Measurements from ENCODE around the gene RAMACL. TPM values are rescaled to one million over a fixed set of nuclear protein-coding genes. Genes with fewer than 3 reads are reported as not detected.

Gene RAMACL
- total and polyA plus RNA-seq, 4 donors: 0.22 to 0.59 (median 0.31) TPM

- no peak overlapping the region for H3K27ac ChIP-seq (ENCODE audit: low read depth in 1 of 2, low read length in 2 of 2)
- H3K4me3 ChIP-seq (ENCODE audit: low read depth in 1 of 3, low read length in 3 of 3): no peak overlapping the region
- no peaks in the 10 kb centered on the region for H3K4me1 ChIP-seq (ENCODE audit: control insufficient read depth in 4 of 4, insufficient read depth in 4 of 4, low read length in 3 of 4)
- DNase-seq (ENCODE audit: low spot score): no peak
- peaks cover 0 to 8% (median 4%) of the 10 kb centered on the region in 4 donors for H3K36me3 ChIP-seq (ENCODE audit: control insufficient read depth in 4 of 4, insufficient read depth in 3 of 4, low read depth in 1 of 4, low read length in 3 of 4)
- 95% methylated on average over 17 of the region's 17 CpGs for WGBS
- TF ChIP-seq NR2F2 (IDR thresholded peaks at IDR 0.05): no peak
- TF ChIP-seq MAX (IDR thresholded peaks at IDR 0.05): no peak
- TF ChIP-seq ZBTB33 (IDR thresholded peaks at IDR 0.05): no peak
- no peak for TF ChIP-seq FOXA2 (IDR thresholded peaks at IDR 0.05)
- TF ChIP-seq, protein P1, sequence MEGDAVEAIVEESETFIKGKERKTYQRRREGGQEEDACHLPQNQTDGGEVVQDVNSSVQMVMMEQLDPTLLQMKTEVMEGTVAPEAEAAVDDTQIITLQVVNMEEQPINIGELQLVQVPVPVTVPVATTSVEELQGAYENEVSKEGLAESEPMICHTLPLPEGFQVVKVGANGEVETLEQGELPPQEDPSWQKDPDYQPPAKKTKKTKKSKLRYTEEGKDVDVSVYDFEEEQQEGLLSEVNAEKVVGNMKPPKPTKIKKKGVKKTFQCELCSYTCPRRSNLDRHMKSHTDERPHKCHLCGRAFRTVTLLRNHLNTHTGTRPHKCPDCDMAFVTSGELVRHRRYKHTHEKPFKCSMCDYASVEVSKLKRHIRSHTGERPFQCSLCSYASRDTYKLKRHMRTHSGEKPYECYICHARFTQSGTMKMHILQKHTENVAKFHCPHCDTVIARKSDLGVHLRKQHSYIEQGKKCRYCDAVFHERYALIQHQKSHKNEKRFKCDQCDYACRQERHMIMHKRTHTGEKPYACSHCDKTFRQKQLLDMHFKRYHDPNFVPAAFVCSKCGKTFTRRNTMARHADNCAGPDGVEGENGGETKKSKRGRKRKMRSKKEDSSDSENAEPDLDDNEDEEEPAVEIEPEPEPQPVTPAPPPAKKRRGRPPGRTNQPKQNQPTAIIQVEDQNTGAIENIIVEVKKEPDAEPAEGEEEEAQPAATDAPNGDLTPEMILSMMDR (IDR thresholded peaks at IDR 0.05; ENCODE audit: low read depth, low read length, missing input control): no peak
- TF ChIP-seq, protein P2, sequence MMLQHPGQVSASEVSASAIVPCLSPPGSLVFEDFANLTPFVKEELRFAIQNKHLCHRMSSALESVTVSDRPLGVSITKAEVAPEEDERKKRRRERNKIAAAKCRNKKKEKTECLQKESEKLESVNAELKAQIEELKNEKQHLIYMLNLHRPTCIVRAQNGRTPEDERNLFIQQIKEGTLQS (IDR thresholded peaks at IDR 0.05): no peak
- TF ChIP-seq EGR1 (IDR thresholded peaks at IDR 0.05; ENCODE audit: low read depth in 2 of 2): no peak
- TF ChIP-seq JUND (IDR thresholded peaks at IDR 0.05): no peak
- no peaks in the 10 kb centered on the region for H3K27me3 ChIP-seq (ENCODE audit: control insufficient read depth in 4 of 4, insufficient read depth in 4 of 4, low read length in 3 of 4)
- no peaks in the 10 kb centered on the region for H3K9me3 ChIP-seq (ENCODE audit: control insufficient read depth in 4 of 4, low read length in 3 of 4)
- H3K9ac ChIP-seq (ENCODE audit: low read depth in 1 of 2, low read length in 2 of 2): no peak overlapping the region
These were observed 51.6 kb downstream of the RAMACL start for GRCh38 chr6:166534658-166535406.

GRCh38 chr6:166533205-166533824 lies 53.2 kb downstream of the RAMACL start:
- H3K4me1 ChIP-seq (ENCODE audit: control insufficient read depth in 4 of 4, insufficient read depth in 4 of 4, low read length in 3 of 4): no peaks in the 10 kb centered on the region
- no peak overlapping the region for H3K9ac ChIP-seq (ENCODE audit: low read depth in 1 of 2, low read length in 2 of 2)
- DNase-seq (ENCODE audit: low spot score): no peak
- H3K4me3 ChIP-seq (ENCODE audit: low read depth in 1 of 3, low read length in 3 of 3): no peak overlapping the region
- 92% methylated on average over 15 of the region's 15 CpGs for WGBS
- TF ChIP-seq HNF4G (IDR thresholded peaks at IDR 0.05) (no peak), FOXA2 (IDR thresholded peaks at IDR 0.05) (no peak), GABPA (IDR thresholded peaks at IDR 0.05 in 1 of 2, conservative IDR thresholded peaks at IDR 0.05 in 1 of 2) (no peak), HNF4A (conservative IDR thresholded peaks at IDR 0.05) (no peak), REST (IDR thresholded peaks at IDR 0.05) (no peak), EGR1 (IDR thresholded peaks at IDR 0.05; ENCODE audit: low read depth in 2 of 2) (no peak), TAF1 (conservative IDR thresholded peaks at IDR 0.05) (no peak), RXRA (IDR thresholded peaks at IDR 0.05) (no peak), NR2F2 (IDR thresholded peaks at IDR 0.05) (no peak), FOXA1 (IDR thresholded peaks at IDR 0.05) (no peak), YY1 (IDR thresholded peaks at IDR 0.05) (no peak), ZBTB33 (IDR thresholded peaks at IDR 0.05) (no peak), SP1 (IDR thresholded peaks at IDR 0.05) (no peak), JUND (IDR thresholded peaks at IDR 0.05) (no peak), RAD21 (IDR thresholded peaks at IDR 0.05) (no peak)
- TF ChIP-seq, protein P2 (IDR thresholded peaks at IDR 0.05): no peak
- H3K27ac ChIP-seq (ENCODE audit: low read depth in 1 of 2, low read length in 2 of 2): no peak overlapping the region
- no peaks in the 10 kb centered on the region for H3K27me3 ChIP-seq (ENCODE audit: control insufficient read depth in 4 of 4, insufficient read depth in 4 of 4, low read length in 3 of 4)
- peaks cover 0 to 8% (median 4%) of the 10 kb centered on the region in 4 donors for H3K36me3 ChIP-seq (ENCODE audit: control insufficient read depth in 4 of 4, insufficient read depth in 3 of 4, low read depth in 1 of 4, low read length in 3 of 4)
- H3K9me3 ChIP-seq (ENCODE audit: control insufficient read depth in 4 of 4, low read length in 3 of 4): no peaks in the 10 kb centered on the region
